DOHH2 (cell line): ENCODE results near the gene EIF3B.

Experiments used
- CTCF ChIP-seq: fragments of 200-600 bp; sonication (generic); IDR thresholded peaks from one replicate; pipeline ENCODE4 v1.5.1; 2014; ENCODE audit warnings: antibody characterized with exemption, mild to moderate bottlenecking, low read depth, low read length; ENCODE audit not compliant: poor library complexity, severe bottlenecking
- EZH2phosphoT487 ChIP-seq: fragments of 200-600 bp; sonication (generic); IDR thresholded peaks from 2 replicates; pipeline ENCODE4 v1.6.1; 2017; ENCODE audit warnings: borderline replicate concordance, mild to moderate bottlenecking, antibody characterized with exemption, low read length, moderate library complexity, mixed read lengths

GRCh38 chr7:2321020-2321419 is 33.6 kb upstream of the EIF3B start:
- TF ChIP-seq CTCF (no peak), EZH2phosphoT487 (no peak)
